Activated T-helper 1 cell treated with anti-CD3 and anti-CD28 coated beads, Interleukin-2, amount 50 U/mL, for 16 hours (primary cell): ENCODE measurements around the gene LHB.
A peak's percentile ranks its signal among the peaks of the same experiment; 100 is the strongest.

Source experiments
- DNase-seq, 2 donors: peaks; one replicate each; pipeline ENCODE4 v3.0.0-alpha.2; 2020; ENCODE audit warnings: low read depth in 1 of 2, low spot score in 1 of 2

LHB gene

GRCh38 chr19:49014123-49014869 is 2.6 kb downstream of the LHB start:
- DNase-seq, result no peak

GRCh38 chr19:49011194-49011593 is 5.7 kb downstream of the LHB start:
- DNase-seq, result no peak

- no peak for DNase-seq
Observed at GRCh38 chr19:49010453-49010852, 6.4 kb downstream of the LHB start.

- DNase-seq, result no peak
Observed at GRCh38 chr19:49009828-49010227, 7.1 kb downstream of the LHB start.

GRCh38 chr19:49006905-49007304 is 10.0 kb downstream of the LHB start:
- DNase-seq, result no peak

- no peak for DNase-seq
Observed at GRCh38 chr19:49004964-49005614, 11.8 kb downstream of the LHB start.

- no peak for DNase-seq
Observed at GRCh38 chr19:49004133-49004532, 12.8 kb downstream of the LHB start.

GRCh38 chr19:48999481-49000325 is 17.2 kb downstream of the LHB start:
- DNase-seq, result peak; percentile 38 to 57

GRCh38 chr19:48997972-48998371 is 18.9 kb downstream of the LHB start:
- DNase-seq, result no peak

GRCh38 chr19:48994035-48994386 is 22.9 kb downstream of the LHB start:
- no peak for DNase-seq

- peak; percentile 98 to 99 for DNase-seq
Observed at GRCh38 chr19:48993175-48994034, 23.5 kb downstream of the LHB start, which contains the start of the genes GYS1 and RUVBL2. TSS of gene GYS1 (minus strand) at chr19:48993309. CDS start at chr19:48993112, 197 bp downstream. TSS of gene RUVBL2 (plus strand) at chr19:48993887. CDS start at chr19:48993912, 25 bp downstream.

GRCh38 chr19:48992581-48993174 is 24.2 kb downstream of the LHB start:
- DNase-seq, result no peak

- DNase-seq, result no peak
Observed at GRCh38 chr19:48991873-48992580, 24.9 kb downstream of the LHB start.

GRCh38 chr19:48991011-48991609 is 25.8 kb downstream of the LHB start:
- DNase-seq, result no peak

- DNase-seq, result no peak
Observed at GRCh38 chr19:48990400-48990799, 26.5 kb downstream of the LHB start.

- DNase-seq, result no peak
Observed at GRCh38 chr19:48989701-48990291, 27.1 kb downstream of the LHB start.

- no peak for DNase-seq
Observed at GRCh38 chr19:48988860-48989259, 28.0 kb downstream of the LHB start.

GRCh38 chr19:48988286-48988685 is 28.6 kb downstream of the LHB start:
- no peak for DNase-seq

GRCh38 chr19:48987323-48987722 is 29.6 kb downstream of the LHB start:
- no peak for DNase-seq
